Neural cell (in vitro differentiated cells): Measurements from ENCODE around the gene TBC1D2. TPM values are rescaled to one million over a fixed set of nuclear protein-coding genes. Genes with fewer than 3 reads are reported as not detected.

Experiments used
- H2AFZ ChIP-seq: fragments of 200-600, 300-800 bp; sonication (generic), shearing (Covaris generic); 2 replicates; pipeline ENCODE4 v1.6.0; 2014; ENCODE audit warnings: low read depth, mild to moderate bottlenecking, antibody characterized with exemption, low read length, moderate library complexity
- H3F3A ChIP-seq: fragments of 200-600 bp; shearing (Covaris generic); 2 replicates; pipeline ENCODE4 v1.6.1; 2016; ENCODE audit warnings: mild to moderate bottlenecking, moderate library complexity, mixed read lengths, antibody characterized with exemption, low read length; ENCODE audit not compliant: insufficient read depth, poor library complexity, severe bottlenecking
- H3K27ac ChIP-seq: fragments of 200-600, 300-800 bp; sonication (generic), shearing (Covaris generic); 2 replicates; pipeline ENCODE4 v1.5.1; 2014; ENCODE audit warnings: mild to moderate bottlenecking, low read length, moderate library complexity
- H3K27me3 ChIP-seq: fragments of 300-800, 200-600 bp; sonication (generic), shearing (Covaris generic); 2 replicates; pipeline ENCODE4 v1.6.0; 2014; ENCODE audit warnings: mild to moderate bottlenecking, low read depth, low read length, moderate library complexity; ENCODE audit not compliant: insufficient read depth
- H3K36me3 ChIP-seq: fragments of 300-800, 200-600 bp; sonication (generic), shearing (Covaris generic); 2 replicates; pipeline ENCODE4 v1.5.1; 2014; ENCODE audit warnings: mild to moderate bottlenecking, antibody characterized with exemption, low read length, moderate library complexity; ENCODE audit not compliant: insufficient read depth
- H3K4me2 ChIP-seq: fragments of 300-800, 200-600 bp; sonication (generic), shearing (Covaris generic); 2 replicates; pipeline ENCODE4 v1.6.0; 2014; ENCODE audit warnings: mild to moderate bottlenecking, low read length
- H3K4me3 ChIP-seq: fragments of 300-800, 200-600 bp; sonication (generic), shearing (Covaris generic); 2 replicates; pipeline ENCODE4 v1.5.1; 2014; ENCODE audit warnings: mild to moderate bottlenecking, low read length, moderate library complexity
- H3K79me2 ChIP-seq: fragments of 200-600 bp; shearing (Covaris generic); replicated peaks from 2 replicates; pipeline ENCODE4 v1.6.0; 2014; ENCODE audit warnings: mild to moderate bottlenecking, low read length, moderate library complexity; ENCODE audit not compliant: insufficient read depth
- H3K9ac ChIP-seq: fragments of 300-800, 200-600 bp; sonication (generic), shearing (Covaris generic); 2 replicates; pipeline ENCODE4 v1.6.1; 2016; ENCODE audit warnings: mild to moderate bottlenecking, low read length, mixed read lengths
- H3K9me2 ChIP-seq: fragments of 200-600 bp; shearing (Covaris generic); 2 replicates; pipeline ENCODE4 v1.6.1; 2016; ENCODE audit warnings: mild to moderate bottlenecking, low read length, mixed read lengths; ENCODE audit not compliant: insufficient read depth
- H3K9me3 ChIP-seq: fragments of 200-600, 300-800 bp; sonication (generic), shearing (Covaris generic); 2 replicates; pipeline ENCODE4 v1.6.1; 2016; ENCODE audit warnings: mild to moderate bottlenecking, mixed run types, low read length, moderate library complexity, mixed read lengths
- H4K20me1 ChIP-seq: fragments of 200-600 bp; shearing (Covaris generic); 2 replicates; pipeline ENCODE4 v1.6.1; 2016; ENCODE audit warnings: mild to moderate bottlenecking, mixed run types; ENCODE audit not compliant: insufficient read depth
- EP300 ChIP-seq: fragments of 450-650 bp; conservative IDR thresholded peaks from 2 replicates; pipeline ENCODE4 v1.6.1; 2014; ENCODE audit warnings: antibody characterized with exemption, mild to moderate bottlenecking, moderate library complexity; ENCODE audit not compliant: poor library complexity, severe bottlenecking
- EZH2 ChIP-seq: fragments of 200-600, 300-800 bp; shearing (Covaris generic), sonication (generic); IDR thresholded peaks from 2 replicates; pipeline ENCODE4 v1.6.1; 2014; ENCODE audit warnings: antibody characterized with exemption, low read length, borderline replicate concordance, mild to moderate bottlenecking; ENCODE audit not compliant: insufficient read depth, poor library complexity, severe bottlenecking
- POLR2AphosphoS5 ChIP-seq: IDR thresholded peaks from 2 replicates; pipeline ENCODE4 v1.6.1; 2012
- polyA plus RNA-seq: library from polyadenylated mRNA; depleted of rRNA; stranded (reverse); fragments of >200 nt; gene quantifications from 2 replicates; pipeline ENCODE4 v1.2.3, GENCODE V29; 2014
- TF ChIP-seq, protein P1 (sequence below): IDR thresholded peaks from 2 replicates; pipeline ENCODE4 v1.6.1; 2012; ENCODE audit warnings: borderline replicate concordance
- TF ChIP-seq, protein P2 (sequence below): fragments of 450-650 bp; IDR thresholded peaks from 2 replicates; pipeline ENCODE4 v1.5.1; 2014; ENCODE audit warnings: antibody characterized with exemption, mild to moderate bottlenecking, moderate library complexity; ENCODE audit not compliant: poor library complexity, severe bottlenecking

Gene TBC1D2
- polyA plus RNA-seq, 1 donor from 2014 or later = 4.1 TPM

DNA sequence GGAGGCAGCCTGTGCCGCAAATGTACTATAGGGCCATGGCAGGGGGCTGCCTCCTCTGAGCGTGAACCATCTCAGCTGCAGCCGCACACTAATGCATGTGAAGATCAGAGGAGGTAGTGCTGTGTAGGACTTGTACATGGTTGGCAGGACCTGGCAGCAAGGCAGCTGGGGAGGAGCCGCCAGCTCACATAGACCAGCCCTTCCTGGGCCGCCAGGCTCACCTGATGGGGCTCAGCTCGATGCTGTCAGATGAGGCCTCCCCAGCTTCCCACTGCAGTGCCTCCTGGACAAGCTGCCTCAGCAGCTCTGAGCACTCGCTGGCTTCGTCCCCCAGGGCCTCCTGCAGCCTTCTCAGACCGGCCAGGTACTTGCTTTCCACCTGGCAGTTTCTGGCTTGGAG is 45.0 kb downstream of the TBC1D2 start:
- H3K27ac ChIP-seq = no peak overlapping the region
- no peak overlapping the region for H3K4me3 ChIP-seq
- no peak overlapping the region for H3K4me2 ChIP-seq
- H3F3A ChIP-seq = no peaks in the 10 kb centered on the region
- no peaks in the 10 kb centered on the region for H3K9me2 ChIP-seq
- TF ChIP-seq POLR2AphosphoS5 (no peak), EP300 (no peak), EZH2 (no peak)
- TF ChIP-seq, protein P1, sequence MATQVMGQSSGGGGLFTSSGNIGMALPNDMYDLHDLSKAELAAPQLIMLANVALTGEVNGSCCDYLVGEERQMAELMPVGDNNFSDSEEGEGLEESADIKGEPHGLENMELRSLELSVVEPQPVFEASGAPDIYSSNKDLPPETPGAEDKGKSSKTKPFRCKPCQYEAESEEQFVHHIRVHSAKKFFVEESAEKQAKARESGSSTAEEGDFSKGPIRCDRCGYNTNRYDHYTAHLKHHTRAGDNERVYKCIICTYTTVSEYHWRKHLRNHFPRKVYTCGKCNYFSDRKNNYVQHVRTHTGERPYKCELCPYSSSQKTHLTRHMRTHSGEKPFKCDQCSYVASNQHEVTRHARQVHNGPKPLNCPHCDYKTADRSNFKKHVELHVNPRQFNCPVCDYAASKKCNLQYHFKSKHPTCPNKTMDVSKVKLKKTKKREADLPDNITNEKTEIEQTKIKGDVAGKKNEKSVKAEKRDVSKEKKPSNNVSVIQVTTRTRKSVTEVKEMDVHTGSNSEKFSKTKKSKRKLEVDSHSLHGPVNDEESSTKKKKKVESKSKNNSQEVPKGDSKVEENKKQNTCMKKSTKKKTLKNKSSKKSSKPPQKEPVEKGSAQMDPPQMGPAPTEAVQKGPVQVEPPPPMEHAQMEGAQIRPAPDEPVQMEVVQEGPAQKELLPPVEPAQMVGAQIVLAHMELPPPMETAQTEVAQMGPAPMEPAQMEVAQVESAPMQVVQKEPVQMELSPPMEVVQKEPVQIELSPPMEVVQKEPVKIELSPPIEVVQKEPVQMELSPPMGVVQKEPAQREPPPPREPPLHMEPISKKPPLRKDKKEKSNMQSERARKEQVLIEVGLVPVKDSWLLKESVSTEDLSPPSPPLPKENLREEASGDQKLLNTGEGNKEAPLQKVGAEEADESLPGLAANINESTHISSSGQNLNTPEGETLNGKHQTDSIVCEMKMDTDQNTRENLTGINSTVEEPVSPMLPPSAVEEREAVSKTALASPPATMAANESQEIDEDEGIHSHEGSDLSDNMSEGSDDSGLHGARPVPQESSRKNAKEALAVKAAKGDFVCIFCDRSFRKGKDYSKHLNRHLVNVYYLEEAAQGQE = no peak
- TF ChIP-seq, protein P2, sequence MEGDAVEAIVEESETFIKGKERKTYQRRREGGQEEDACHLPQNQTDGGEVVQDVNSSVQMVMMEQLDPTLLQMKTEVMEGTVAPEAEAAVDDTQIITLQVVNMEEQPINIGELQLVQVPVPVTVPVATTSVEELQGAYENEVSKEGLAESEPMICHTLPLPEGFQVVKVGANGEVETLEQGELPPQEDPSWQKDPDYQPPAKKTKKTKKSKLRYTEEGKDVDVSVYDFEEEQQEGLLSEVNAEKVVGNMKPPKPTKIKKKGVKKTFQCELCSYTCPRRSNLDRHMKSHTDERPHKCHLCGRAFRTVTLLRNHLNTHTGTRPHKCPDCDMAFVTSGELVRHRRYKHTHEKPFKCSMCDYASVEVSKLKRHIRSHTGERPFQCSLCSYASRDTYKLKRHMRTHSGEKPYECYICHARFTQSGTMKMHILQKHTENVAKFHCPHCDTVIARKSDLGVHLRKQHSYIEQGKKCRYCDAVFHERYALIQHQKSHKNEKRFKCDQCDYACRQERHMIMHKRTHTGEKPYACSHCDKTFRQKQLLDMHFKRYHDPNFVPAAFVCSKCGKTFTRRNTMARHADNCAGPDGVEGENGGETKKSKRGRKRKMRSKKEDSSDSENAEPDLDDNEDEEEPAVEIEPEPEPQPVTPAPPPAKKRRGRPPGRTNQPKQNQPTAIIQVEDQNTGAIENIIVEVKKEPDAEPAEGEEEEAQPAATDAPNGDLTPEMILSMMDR = no peak
- H3K36me3 ChIP-seq = no peaks in the 10 kb centered on the region
- no peaks in the 10 kb centered on the region for H3K79me2 ChIP-seq
- no peaks in the 10 kb centered on the region for H3K9me3 ChIP-seq
- H3K9ac ChIP-seq = no peak overlapping the region
- H4K20me1 ChIP-seq = no peaks in the 10 kb centered on the region
- H3K27me3 ChIP-seq = no peaks in the 10 kb centered on the region
- H2AFZ ChIP-seq = no peak overlapping the region

DNA sequence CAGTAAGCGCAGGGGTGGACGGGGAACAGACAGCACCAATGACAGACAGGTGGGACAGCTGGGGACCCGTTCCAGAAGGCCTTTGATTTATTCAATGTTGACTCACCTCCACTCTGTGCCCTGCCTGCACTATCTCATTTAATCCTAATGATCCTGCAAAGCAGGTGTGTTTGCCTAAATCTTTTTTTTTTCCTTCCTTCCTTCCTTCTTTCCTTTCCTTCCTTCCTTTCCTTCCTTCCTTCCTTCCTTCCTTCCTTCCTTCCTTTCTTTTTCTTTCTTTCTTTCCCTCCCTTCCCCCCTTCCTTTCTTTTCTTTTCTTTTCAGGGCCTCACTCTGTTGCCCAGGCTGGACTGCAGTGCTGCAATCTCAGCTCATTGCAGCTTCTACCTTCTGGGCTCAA is 45.9 kb downstream of the TBC1D2 start:
- H3K9me2 ChIP-seq = no peaks in the 10 kb centered on the region
- H4K20me1 ChIP-seq = no peaks in the 10 kb centered on the region
- H3F3A ChIP-seq = no peaks in the 10 kb centered on the region

More for the DNA sequence above, 45.9 kb downstream of the TBC1D2 start:
- H2AFZ ChIP-seq = no peak overlapping the region
- H3K36me3 ChIP-seq = no peaks in the 10 kb centered on the region
- no peaks in the 10 kb centered on the region for H3K9me3 ChIP-seq
- TF ChIP-seq POLR2AphosphoS5 = no peak
- TF ChIP-seq, protein P1 = no peak
- no peaks in the 10 kb centered on the region for H3K27me3 ChIP-seq
- no peak overlapping the region for H3K4me2 ChIP-seq
- H3K79me2 ChIP-seq = no peaks in the 10 kb centered on the region
- no peak overlapping the region for H3K27ac ChIP-seq
- H3K9ac ChIP-seq = no peak overlapping the region
- H3K4me3 ChIP-seq = no peak overlapping the region
